ENCODE measurements around the gene TOX2. TPM values are rescaled to one million over a fixed set of nuclear protein-coding genes. Genes with fewer than 3 reads are reported as not detected.
"Not testable (repeated sequence)": the region's sequence is repeated elsewhere in the genome, so short reads cannot be mapped to it uniquely, and the experiment has no call there.

Gene TOX2
- total RNA-seq, 4 donors from 2014 or later: 3.4 to 7.7 (median 5.2) TPM

GRCh38 chr20:44039741-44040140 lies 125.1 kb downstream of the TOX2 start:
- TF ChIP-seq POLR2A (IDR thresholded peaks at IDR 0.05) (no peak), CTCF (IDR thresholded peaks at IDR 0.05) (no peak)
- Histone ChIP-seq H3K9me3 (no peaks in the 10 kb centered on the region), H3K36me3 (no peaks in the 10 kb centered on the region), H3K27me3 (no peaks in the 10 kb centered on the region), H3K4me3 (replicated peaks in 1 of 3) (no peak overlapping the region), H3K27ac (no peak overlapping the region), H3K4me1 (no peaks in the 10 kb centered on the region)
- WGBS, 2 donors: 79 to 80% methylated on average over 10 of the region's 10 CpGs
- no peak for DNase-seq
- intact Hi-C loops (cut with DNase I): no loop called here

GRCh38 chr20:44040202-44040915 lies 125.7 kb downstream of the TOX2 start:
- no peaks in the 10 kb centered on the region for H3K27me3 ChIP-seq
- H3K4me1 ChIP-seq: no peaks in the 10 kb centered on the region
- no peak for DNase-seq
- TF ChIP-seq POLR2A (IDR thresholded peaks at IDR 0.05) (no peak), CTCF (IDR thresholded peaks at IDR 0.05) (no peak)
- intact Hi-C loops (cut with DNase I): no loop called here
- no peak overlapping the region for H3K27ac ChIP-seq
- no peak overlapping the region for H3K4me3 ChIP-seq (replicated peaks in 1 of 3)
- WGBS, 2 donors: 83 to 87% methylated on average over 5 of the region's 5 CpGs
- H3K36me3 ChIP-seq: no peaks in the 10 kb centered on the region
- H3K9me3 ChIP-seq: no peaks in the 10 kb centered on the region

GRCh38 chr20:44041001-44041400 lies 126.3 kb downstream of the TOX2 start:
- no peaks in the 10 kb centered on the region for H3K27me3 ChIP-seq
- H3K4me1 ChIP-seq: no peaks in the 10 kb centered on the region
- no peak for DNase-seq
- no peaks in the 10 kb centered on the region for H3K9me3 ChIP-seq
- no peak overlapping the region for H3K4me3 ChIP-seq (replicated peaks in 1 of 3)
- H3K27ac ChIP-seq: no peak overlapping the region
- 86 to 88% methylated on average over 8 of the region's 8 CpGs for WGBS, 2 donors
- intact Hi-C loops (cut with DNase I): no loop called here
- TF ChIP-seq CTCF (IDR thresholded peaks at IDR 0.05): no peak
- TF ChIP-seq POLR2A (IDR thresholded peaks at IDR 0.05): no peak
- no peaks in the 10 kb centered on the region for H3K36me3 ChIP-seq

- DNase-seq; H3K4me3 ChIP-seq (replicated peaks in 1 of 3); H3K36me3 ChIP-seq; intact Hi-C loops (cut with DNase I); H3K27ac ChIP-seq; H3K27me3 ChIP-seq; H3K9me3 ChIP-seq; H3K4me1 ChIP-seq: not testable (repeated sequence)
- 86 to 92% methylated on average over 5 of the region's 5 CpGs for WGBS, 2 donors
Observed at GRCh38 chr20:44044712-44045111, 130.1 kb downstream of the TOX2 start.

- no peak for DNase-seq
- H3K36me3 ChIP-seq: no peaks in the 10 kb centered on the region
- intact Hi-C loops (cut with DNase I): no loop called here
- H3K9me3 ChIP-seq: no peaks in the 10 kb centered on the region
- H3K27ac ChIP-seq: no peak overlapping the region
- no peaks in the 10 kb centered on the region for H3K4me1 ChIP-seq
- no peaks in the 10 kb centered on the region for H3K27me3 ChIP-seq
- 87 to 92% methylated on average over 2 of the region's 2 CpGs for WGBS, 2 donors
- H3K4me3 ChIP-seq (replicated peaks in 1 of 3): no peak overlapping the region
- TF ChIP-seq POLR2A (IDR thresholded peaks at IDR 0.05) (no peak), CTCF (IDR thresholded peaks at IDR 0.05) (no peak)
Observed at GRCh38 chr20:44050327-44050726, 135.7 kb downstream of the TOX2 start.

Data from thyroid gland (tissue), 4 donors.